NCI-H1105 treated with DMSO at 0.1 percent for 48 hours (cell line): ENCODE results near the gene SSC5D.

Experiments used
- DNase-seq: peaks from one replicate; lab custom pipeline; 2025; lab: John Stamatoyannopoulos, UW

The SSC5D gene

GRCh38 chr19:55473225-55474012 is 14.8 kb upstream of the SSC5D start:
- DNase-seq: no peak

GRCh38 chr19:55474269-55475265 is 13.7 kb upstream of the SSC5D start:
- DNase-seq: no peak

DNA sequence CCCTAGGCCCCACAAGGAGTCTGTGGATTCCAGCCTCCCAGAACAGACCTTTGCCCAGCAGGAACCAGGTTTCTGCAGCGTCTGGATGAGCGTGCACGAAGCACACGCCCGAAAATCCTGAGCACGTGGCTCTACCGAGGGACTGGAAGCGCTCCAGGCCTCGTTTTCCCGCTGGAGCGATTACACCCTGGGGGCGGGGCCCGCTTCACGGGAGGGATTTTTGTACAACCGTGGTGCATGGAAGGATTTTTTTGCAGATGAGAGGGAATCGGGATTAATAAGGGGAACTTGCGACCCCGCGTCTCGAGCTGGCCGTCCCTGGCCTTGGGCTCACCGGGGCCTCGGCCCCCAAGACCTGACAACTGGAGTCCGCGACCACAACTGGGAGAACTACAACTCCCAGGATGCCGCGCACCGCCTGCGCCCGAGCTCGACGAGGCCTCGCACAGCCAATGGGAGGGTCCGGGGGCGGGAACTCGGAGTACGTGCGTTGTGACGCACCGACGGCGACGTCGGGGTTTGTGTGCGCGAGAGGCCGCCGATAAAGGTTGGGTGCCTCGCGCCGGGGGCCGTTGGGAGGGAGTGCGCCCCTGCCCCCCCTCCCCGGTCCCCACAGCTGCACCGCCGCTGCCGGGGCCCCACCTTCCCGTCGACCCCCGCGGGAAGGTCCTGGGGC is 12.0 kb upstream of the SSC5D start, which contains the start of gene ZNF628:
ZNF628 (plus strand) TSS at position 518 of the 676 bp plus-strand sequence. CDS start 3,294 bp downstream, outside the sequence.
- peak; percentile 96 for DNase-seq

GRCh38 chr19:55477905-55478304 is 10.3 kb upstream of the SSC5D start:
- no peak for DNase-seq

DNA sequence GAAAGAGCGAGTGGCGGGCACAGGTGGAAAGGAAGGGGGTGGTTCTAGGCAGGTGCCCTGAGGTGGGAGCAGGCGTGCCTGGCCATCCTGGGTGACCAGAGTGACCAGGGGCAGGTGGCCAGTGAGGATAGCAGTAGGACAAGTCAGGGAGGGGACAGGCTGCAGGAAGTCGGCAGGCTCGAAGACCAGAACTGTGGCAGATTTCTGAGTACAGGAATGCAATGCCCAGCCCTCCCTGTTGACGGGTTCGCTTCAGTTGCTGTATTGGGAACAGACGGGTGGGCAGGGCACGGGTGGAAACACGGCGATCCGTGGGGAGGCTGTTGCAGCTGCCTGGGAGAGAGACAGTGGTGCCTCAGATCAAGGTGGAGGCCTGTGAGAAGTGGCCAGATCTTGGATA is 9.9 kb upstream of the SSC5D start:
- DNase-seq: no peak

GRCh38 chr19:55479045-55479444 is 9.2 kb upstream of the SSC5D start:
- DNase-seq: no peak

GRCh38 chr19:55479451-55480230 is 8.6 kb upstream of the SSC5D start:
- no peak for DNase-seq

- no peak for DNase-seq
Measured at GRCh38 chr19:55481148-55481793, 7.0 kb upstream of the SSC5D start.

DNA sequence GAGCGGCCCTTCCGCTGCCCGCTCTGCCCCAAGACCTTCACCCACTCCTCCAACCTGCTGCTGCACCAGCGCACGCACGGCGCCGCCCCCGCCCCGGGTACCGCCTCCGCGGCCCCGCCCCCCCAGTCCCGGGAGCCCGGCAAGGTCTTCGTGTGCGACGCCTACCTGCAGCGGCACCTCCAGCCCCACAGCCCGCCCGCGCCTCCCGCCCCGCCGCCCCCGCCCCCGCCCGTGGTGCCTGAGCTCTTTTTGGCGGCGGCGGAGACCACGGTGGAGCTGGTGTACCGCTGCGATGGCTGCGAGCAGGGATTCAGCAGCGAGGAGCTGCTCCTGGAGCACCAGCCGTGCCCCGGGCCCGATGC is 6.5 kb upstream of the SSC5D start:
- DNase-seq: no peak

DNA sequence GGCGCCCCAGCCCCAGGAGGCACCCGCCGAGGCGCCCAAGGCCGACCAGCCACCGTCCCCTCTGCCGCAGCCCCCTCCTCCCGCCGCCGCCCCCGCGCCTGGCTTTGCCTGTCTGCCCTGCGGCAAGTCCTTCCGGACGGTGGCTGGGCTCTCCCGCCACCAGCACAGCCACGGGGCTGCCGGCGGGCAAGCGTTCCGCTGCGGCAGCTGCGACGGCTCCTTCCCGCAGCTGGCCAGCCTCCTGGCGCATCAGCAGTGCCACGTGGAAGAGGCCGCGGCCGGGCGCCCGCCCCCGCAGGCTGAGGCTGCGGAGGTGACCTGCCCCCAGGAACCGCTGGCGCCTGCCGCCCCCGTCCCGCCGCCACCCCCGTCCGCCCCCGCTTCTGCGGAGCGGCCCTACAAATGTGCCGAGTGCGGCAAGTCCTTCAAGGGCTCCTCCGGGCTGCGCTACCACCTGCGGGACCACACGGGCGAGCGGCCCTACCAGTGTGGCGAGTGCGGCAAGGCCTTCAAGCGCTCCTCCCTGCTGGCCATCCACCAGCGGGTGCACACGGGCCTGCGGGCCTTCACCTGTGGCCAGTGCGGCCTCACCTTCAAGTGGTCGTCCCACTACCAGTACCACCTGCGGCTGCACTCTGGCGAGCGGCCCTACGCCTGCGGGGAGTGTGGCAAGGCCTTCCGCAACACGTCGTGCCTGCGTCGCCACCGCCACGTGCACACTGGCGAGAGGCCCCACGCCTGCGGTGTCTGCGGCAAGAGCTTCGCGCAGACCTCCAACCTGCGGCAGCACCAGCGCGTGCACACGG is 5.9 kb upstream of the SSC5D start:
- DNase-seq: no peak

DNA sequence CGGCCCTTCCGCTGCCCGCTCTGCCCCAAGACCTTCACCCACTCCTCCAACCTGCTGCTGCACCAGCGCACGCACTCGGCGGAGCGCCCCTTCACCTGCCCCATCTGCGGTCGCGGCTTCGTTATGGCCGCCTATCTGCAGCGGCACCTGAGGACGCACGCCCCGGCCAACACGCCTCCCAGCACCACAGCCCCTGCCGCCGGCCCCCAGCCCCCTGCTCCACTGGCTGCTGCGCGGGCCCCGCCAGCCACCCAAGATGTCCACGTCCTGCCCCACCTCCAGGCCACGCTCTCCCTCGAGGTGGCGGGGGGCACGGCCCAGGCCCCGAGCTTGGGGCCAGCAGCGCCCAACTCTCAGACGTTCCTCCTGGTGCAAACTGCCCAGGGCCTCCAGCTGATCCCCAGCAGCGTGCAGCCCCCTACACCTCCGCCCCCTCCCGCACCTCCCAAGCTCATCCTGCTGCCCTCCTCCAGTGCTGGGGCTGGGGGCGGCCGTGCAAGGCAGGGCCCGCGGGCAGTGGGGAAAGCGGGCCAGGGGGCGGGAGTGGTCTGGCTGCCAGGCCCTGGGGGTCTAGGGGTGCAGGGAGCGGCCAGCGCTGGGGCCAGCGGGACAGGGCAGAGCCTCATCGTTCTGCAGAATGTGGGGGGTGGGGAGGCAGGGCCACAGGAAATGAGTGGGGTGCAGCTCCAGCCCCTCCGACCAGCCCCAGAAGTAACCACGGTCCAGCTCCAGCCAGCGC is 5.1 kb upstream of the SSC5D start:
- DNase-seq: no peak

DNA sequence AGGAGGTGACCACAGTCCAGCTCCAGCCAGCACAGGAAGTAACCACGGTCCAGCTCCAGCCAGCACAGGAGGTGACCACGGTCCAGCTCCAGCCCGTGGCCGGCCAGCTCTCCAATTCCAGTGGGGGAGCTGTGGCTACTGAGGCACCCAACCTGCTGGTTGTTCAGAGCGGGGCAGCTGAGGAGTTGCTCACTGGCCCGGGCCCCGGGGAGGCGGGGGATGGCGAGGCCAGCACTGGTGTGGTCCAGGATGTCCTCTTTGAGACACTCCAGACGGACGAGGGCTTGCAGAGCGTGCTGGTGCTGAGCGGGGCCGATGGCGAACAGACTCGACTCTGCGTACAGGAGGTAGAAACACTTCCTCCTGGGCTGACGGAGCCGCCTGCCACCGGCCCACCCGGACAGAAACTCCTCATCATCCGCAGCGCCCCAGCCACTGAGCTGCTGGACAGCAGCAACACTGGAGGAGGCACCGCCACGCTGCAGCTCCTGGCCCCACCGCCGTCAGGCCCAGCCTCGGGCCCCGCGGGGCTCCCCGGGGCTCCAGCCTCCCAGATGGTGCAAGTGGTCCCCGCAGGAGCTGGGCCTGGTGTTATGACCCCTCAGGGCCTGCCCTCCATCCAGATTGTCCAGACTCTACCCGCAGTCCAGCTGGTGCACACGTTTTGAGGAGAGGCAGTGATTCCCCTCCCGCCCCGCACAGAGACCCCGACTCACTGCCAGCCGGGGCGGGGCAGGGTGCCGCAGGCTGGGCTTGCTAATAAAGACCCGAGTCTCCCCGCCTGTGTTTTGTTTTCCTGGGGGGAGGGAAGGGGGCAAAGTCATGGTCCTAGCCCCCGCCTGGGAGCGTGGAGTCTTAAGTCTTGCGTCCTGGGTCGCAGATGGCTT is 4.3 kb upstream of the SSC5D start:
- DNase-seq: no peak

DNA sequence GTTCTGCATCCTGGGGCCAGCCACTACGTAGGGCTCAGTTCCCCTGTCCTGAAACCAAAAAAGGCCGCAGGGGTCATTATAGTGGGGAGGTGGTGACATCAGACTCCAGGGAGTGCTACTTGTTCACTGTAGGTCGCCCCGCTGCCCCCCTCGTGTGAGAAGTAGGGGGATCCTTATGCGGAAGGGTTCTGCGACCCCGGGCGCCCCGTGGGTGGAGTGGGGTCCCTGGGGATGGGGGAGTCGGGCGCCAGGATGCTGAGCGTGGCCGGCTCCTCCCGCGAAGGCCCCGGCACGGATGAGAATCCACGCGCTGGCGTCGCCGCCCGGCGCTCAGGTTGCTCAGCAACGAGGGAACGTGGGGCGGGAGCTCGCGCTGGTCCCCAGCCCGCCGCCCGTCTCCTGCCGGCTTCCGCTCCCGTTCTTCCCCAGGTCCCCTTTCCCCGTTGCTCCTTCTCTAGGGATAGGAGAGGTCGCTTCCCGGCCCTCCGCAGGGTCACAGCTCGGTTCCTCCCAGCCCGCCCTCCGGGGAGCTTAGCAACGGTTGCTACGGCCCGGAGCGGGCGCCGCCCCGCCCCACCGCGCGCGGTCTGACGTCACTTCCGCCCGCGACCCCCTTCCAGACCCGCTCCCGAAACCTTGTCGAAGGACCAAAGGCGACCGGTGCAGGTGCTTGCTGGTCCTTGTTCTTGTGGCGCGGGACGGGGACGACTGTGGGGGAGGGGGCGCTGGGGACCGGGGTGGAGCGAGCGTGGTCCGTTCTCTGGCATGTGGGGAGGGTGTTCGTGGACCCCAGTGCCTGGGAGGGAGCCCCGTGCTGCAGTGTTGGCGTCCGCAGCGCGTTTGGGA is 3.4 kb upstream of the SSC5D start, which contains the start of gene NAT14:
NAT14 (plus strand) TSS at position 596 of the 846 bp plus-strand sequence. CDS start 521 bp downstream, outside the sequence.
- peak; percentile 73 for DNase-seq

- DNase-seq: no peak
Measured at GRCh38 chr19:55485439-55486011, 2.7 kb upstream of the SSC5D start.

- no peak for DNase-seq
Measured at GRCh38 chr19:55486043-55486970, 1.9 kb upstream of the SSC5D start.
